Measurements from ENCODE around the gene ATG13. TPM values are rescaled to one million over a fixed set of nuclear protein-coding genes. Genes with fewer than 3 reads are reported as not detected.

The ATG13 gene
- total RNA-seq, 4 donors from 2014 or later = 42.0 to 151 (median 98.0) TPM

GRCh38 chr11:46594785-46595184 lies 22.6 kb upstream of the ATG13 start:
- 88 to 94% methylated on average over 10 of the region's 10 CpGs for WGBS, 2 donors
- no peak for TF ChIP-seq CTCF (IDR thresholded peaks at IDR 0.05)
- TF ChIP-seq POLR2A (IDR thresholded peaks at IDR 0.05) = no peak
- intact Hi-C loops (cut with DNase I; ENCODE audit: low total_unique reads) = no loop called here
- H3K4me3 ChIP-seq (ENCODE audit: low read depth, poor library complexity, severe bottlenecking) = no peak overlapping the region
- DNase-seq (ENCODE audit: low spot score in 2 of 2) = no peak

- no peak for DNase-seq (ENCODE audit: low spot score in 2 of 2)
- intact Hi-C loops (cut with DNase I; ENCODE audit: low total_unique reads) = no loop called here
- no peak overlapping the region for H3K4me3 ChIP-seq (ENCODE audit: low read depth, poor library complexity, severe bottlenecking)
- 100% methylated on average over 1 of the region's 1 CpG for WGBS, 2 donors
- TF ChIP-seq POLR2A (IDR thresholded peaks at IDR 0.05) (no peak), CTCF (IDR thresholded peaks at IDR 0.05) (no peak)
These were observed 20.2 kb upstream of the ATG13 start for GRCh38 chr11:46597155-46597554.

GRCh38 chr11:46597609-46598219 lies 19.6 kb upstream of the ATG13 start:
- TF ChIP-seq POLR2A (IDR thresholded peaks at IDR 0.05) (no peak), CTCF (IDR thresholded peaks at IDR 0.05) (no peak)
- H3K4me3 ChIP-seq (ENCODE audit: low read depth, poor library complexity, severe bottlenecking) = no peak overlapping the region
- no peak for DNase-seq (ENCODE audit: low spot score in 2 of 2)
- intact Hi-C loops (cut with DNase I; ENCODE audit: low total_unique reads) = no loop called here
- 80 to 81% methylated on average over 6 of the region's 6 CpGs for WGBS, 2 donors

DNA sequence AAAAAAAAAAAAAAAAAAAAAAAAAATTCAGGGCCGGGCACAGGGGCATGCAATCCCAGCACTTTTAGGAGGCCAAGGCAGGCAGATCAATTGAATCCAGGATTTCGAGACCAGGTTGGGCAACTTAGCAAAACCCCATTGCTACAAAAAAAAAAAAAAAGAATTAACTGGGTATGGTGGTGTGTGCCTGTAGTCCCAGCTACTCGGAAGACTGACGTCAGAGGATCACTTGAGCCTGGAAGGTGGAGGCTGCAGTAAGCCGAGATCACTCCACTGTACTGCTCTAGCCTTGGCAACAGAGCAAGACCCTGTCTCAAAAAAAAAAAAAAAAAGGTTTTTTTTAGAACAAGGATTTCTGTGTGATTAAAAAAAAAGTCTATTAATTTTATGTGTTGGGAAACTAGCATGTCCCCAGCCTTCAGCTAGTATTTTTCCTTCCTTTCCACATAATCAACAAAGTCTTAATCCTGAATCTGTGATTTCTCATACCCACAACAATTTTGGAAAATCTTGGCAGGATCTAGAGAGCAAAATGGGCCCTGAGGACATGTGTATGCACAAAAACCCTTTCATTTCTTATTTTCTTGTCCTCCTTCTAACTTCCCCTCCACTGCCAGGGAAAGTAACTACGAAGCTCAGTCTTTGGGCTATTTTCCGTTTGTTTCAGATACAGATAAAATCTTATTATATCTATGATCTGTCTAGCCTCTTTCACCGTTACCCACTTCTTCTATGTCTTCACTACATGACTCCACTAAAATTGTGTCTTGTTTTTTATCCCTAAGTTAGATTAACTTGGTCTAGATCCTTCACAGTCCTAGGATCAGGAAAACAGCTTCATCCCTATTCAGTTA lies 17.8 kb upstream of the ATG13 start:
- no peak for TF ChIP-seq CTCF (IDR thresholded peaks at IDR 0.05)
- no peak for TF ChIP-seq POLR2A (IDR thresholded peaks at IDR 0.05)
- intact Hi-C loops (cut with DNase I; ENCODE audit: low total_unique reads) = no loop called here
- no peak for DNase-seq (ENCODE audit: low spot score in 2 of 2)
- no peak overlapping the region for H3K4me3 ChIP-seq (ENCODE audit: low read depth, poor library complexity, severe bottlenecking)
- 77 to 81% methylated on average over 8 of the region's 8 CpGs for WGBS, 2 donors

DNA sequence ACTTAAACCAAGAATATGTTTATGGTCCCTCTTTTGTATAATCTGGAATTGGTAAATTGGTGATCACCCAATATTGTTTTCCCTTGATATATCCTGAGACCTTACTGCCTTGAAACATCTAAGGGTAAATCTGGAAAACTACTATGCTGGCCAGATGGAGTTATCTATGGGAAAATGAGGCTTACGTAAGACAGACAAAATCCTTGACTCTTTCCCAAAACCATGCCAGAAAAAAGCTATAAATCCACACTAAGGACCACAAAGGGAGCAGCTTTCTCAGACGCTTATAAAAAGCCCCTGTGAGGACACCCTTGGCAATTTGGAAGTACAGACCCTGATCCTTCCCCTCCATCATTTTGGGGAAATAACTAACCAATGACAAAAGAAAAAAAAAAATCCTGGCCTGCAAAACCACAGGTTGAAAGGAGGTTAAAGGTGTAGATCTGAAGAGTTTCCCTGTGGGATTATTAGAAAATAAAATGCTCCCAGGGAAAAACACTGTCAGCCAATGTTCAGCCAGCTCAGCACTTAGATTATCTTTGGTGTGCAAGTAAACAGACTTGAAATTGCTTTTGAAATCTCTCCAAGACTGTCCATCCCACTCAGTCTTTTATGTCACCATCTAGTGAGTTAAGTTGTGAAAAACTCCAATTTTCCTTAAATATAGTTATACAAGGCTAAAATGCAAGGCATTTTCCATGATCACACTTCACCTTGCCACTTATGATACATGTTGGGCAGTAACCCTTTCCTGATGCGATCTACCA lies 17.0 kb upstream of the ATG13 start:
- H3K4me3 ChIP-seq (ENCODE audit: low read depth, poor library complexity, severe bottlenecking) = no peak overlapping the region
- intact Hi-C loops (cut with DNase I; ENCODE audit: low total_unique reads) = no loop called here
- TF ChIP-seq CTCF (IDR thresholded peaks at IDR 0.05) (no peak), POLR2A (IDR thresholded peaks at IDR 0.05) (no peak)
- DNase-seq (ENCODE audit: low spot score in 2 of 2) = no peak
- WGBS, 2 donors = 74% methylated on average over 3 of the region's 3 CpGs

Data from lower leg skin (tissue), 4 donors.